Eye (tissue), 1 donor: ENCODE results near the gene PLXNA4.

Experiments used
- DNase-seq: peaks from one replicate; pipeline ENCODE4 v3.0.0-alpha.2; 2015

PLXNA4 gene

DNA sequence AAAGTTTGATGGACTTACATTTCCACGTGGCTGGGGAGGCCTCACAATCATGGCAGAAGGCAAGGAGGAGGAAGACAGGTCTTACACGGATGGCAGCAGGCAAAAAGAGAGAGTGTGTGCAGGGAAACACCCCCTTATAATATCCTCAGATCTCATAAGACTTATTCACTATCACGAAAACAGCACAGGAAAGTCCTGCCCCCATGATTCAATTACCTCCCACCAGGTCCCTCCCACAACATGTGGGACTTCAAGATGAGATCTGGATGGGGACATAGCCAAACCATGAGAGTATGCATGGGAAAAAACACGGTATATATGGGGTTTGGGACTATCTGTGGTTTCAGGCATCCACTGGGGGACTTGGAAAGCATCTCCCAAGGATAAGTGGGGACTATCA lies 78.0 kb downstream of the PLXNA4 start:
- no peak for DNase-seq

DNA sequence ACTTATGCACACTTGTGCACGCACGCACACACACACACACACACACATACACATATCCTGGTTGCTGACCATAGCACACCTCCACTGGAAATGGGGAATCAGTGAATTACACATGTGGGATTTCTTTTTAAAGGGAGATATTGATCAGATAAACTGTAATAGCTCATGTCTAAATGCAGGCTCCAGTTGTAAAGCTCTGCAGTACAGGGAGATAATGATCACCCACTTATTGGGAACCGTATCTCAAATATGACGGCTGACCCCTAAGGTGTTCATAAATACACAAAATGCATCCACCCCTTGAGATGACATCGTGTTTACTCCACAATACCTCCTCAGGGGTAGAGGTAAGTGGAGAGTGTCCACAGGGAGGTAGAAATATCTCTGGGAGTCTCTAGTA lies 79.2 kb downstream of the PLXNA4 start:
- DNase-seq = no peak

DNA sequence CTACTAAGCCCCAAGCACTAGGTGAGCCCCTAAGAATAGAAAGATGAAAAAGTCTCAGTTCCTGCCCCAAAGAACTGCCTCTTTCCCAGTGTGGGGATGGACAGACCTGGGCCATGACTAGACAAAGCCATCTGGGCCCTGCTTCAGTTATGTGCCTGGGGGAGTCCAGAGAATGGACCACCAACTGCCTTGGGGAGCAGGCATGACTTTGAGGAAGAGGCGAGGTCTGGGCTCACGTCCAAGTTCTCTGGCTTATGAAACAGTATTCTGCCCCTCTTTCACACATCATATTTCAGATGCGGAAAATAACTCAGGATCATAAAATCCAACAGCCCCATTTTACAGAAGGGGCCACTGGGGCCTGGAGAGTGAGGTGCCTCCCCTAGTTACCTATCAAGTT lies 80.3 kb downstream of the PLXNA4 start:
- no peak for DNase-seq

DNA sequence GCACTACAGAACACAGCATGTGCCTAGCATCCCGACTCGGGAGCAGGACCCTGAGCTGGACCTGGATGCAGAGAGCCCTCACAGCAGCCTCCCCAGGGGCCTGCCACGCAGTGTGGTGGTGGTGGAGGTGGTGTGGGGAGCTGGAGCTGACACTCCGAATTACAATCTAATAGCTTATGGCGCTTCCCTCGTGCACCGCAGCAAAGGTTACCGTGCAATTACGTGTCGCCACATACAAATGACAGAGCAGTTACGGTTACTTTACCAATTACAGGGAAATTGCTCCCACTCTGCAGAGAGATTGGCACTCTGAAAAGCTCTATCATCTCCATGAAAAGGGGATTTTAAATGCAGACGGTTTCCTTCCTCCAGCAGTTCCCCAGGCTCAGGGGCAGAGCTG lies 81.8 kb downstream of the PLXNA4 start:
- no peak for DNase-seq

DNA sequence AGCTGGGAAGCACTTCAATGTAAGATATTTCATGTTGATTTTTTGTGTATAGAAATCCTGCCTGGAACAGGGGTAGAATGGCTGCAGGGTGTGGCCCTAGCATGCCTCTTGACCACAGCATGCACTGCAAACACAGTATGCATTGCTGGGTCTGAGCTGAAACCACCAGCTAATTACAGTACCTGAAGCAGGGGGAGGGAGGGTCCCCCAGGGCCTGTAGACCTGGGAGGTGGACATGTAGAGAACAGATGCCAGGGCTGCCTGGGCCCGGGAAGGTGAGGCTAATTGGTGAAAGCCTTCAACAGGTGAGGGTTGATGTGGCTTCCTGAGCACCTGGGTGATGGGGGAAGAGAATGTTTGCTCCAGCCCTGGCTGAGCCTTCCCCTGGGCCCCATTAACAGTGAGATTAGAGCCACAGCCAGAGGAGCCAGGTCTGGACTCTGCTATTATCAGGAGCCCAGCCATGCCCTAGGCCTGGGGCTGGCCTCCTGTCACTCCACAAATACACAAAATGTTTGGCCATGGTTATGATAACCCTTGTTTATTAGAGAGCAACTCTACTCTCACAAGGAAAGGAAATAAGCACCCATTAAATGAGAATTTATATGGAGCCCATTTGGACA lies 83.3 kb downstream of the PLXNA4 start:
- DNase-seq = no peak

DNA sequence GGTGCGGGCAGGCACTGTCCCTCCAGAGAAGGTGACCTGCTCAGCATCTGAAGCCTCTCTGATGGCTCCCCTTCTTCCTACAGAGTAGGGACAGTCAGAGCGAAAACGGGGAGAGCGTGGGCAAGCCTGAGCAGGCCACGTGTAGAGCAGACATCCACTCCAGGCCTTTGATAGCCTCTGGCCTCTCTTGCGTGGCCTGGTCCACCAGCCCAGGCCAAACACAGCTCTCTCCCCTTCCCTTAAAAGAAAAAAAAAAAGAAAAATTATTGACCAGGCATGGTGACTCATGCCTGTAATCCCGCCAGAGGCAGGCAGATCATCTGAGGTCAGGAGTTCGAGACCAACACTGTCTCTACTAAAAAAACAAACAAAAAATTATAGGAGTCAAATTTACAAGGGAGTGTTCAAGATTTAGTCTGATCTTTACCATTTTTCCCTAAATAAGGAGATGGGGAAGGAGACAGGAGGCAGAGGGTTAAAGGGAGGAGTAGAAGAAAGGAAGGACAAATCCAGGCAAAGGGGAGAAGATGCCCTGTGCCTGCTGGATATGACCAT lies 84.8 kb downstream of the PLXNA4 start:
- DNase-seq = no peak

DNA sequence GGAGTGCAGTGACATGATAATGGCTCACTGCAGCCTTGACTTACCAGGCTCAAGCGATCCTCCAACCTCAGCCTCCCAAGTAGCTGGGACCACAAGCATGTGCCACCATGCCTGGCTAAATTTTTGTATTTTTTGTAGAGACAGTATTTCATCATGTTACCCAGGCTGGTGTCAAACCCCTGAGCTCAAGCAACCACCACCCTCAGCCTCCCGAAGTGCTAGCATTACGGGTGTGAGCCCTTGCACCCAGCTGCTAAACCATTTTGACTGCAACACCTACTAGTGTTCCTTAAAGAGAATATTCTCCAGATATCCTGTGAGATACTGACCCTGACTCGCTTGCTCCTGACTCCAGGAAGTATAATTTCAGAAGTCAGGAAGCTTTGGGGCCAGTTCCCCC lies 85.8 kb downstream of the PLXNA4 start:
- DNase-seq = no peak

DNA sequence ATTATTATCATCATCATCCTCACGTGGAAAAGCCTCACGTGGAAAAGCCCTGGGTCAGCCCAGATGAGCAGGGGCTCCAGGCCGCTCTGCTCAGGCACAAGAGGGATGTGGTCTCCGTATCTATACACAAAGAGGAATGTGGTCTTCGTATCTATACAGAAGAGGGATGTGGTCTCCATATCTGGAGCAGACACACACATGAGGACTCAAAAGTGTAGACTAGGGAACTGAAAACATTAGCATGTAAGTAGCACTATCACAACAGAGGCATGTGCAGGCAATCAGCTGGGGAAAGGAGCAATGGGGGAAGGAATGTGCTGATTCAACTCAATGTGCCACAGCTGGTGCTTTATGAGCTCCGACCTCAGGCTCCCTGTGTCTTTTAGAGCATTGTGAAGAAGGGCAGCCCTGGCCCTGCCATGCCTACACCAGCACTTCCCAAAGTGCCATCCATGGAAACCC lies 86.5 kb downstream of the PLXNA4 start:
- DNase-seq = no peak

DNA sequence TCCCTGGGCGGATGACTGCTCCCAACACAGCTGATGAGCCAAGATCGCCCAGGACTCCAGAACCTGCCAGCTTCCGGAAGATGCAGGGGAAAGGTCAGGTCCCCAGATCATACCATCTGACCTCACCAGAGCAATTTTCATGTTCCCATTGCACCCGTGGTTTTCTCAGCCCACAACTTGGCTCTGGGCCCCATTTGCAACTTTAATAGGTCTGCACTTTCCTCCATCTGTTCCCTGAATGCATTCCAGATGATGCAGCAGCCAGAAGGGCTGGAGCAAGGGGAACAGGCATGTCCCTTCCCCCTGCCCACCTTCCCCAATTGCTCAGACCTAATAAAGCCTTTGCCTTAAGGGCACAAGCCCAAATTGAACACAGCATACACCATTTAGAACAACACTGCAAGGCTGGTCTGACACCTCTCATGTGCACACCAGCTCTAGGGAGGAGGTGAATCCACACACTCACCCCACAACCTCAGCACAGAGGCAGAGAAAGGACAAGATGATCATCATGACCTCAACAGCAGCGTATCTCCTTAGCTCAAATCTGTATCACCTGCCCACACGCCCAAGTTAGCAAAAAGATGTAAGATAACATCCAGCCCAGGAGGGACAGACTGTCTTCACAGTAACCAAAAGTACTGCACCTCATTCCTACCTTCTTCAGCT lies 87.5 kb downstream of the PLXNA4 start:
- DNase-seq = no peak

DNA sequence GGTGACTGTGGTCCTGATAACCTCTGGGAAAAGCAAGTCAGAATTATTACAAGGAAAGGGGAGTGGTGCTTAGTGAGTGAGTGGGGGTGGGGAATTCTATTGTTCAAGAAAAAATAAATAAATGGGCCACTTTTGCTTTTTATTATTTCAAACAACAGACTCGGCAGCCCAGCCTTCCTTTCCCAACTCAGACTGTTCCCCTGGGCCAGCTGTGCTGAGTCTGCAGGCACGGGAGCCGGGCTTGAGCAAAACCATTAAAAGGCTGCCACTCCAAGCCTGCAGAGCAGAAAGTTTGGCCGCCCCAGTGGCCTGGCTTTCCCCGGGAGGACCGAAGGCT lies 90.0 kb downstream of the PLXNA4 start:
- DNase-seq = no peak

DNA sequence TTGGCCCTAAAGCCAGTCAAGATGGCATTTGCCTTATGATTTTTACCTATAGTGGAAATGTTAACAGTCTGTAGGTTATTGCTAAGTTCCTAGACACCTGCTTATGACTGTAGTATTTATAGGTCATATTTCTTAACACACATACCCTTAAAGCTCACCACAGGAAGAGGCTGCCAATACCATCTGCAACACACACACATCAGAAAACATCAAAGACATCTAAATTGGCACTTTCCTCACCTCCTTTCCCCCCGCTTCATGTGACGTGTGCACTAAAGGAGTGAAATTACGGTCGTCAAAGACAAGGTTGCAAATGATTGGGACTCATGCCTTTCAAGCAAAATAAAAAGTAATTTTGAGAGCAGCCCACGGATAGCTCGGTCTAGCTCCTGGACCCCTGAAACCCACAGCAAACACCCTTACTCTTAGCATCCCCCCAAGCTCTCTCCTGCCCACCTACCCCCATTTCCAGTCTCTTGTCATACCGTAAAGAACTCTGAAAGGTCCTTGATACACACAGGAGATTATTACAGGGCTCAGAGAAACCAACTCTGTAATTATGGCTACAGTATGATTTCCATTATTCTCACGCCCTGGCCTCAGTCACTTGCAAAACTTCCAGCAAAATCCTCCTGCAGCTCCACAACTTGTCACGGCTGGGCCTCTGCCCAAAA lies 90.5 kb downstream of the PLXNA4 start:
- DNase-seq = no peak

DNA sequence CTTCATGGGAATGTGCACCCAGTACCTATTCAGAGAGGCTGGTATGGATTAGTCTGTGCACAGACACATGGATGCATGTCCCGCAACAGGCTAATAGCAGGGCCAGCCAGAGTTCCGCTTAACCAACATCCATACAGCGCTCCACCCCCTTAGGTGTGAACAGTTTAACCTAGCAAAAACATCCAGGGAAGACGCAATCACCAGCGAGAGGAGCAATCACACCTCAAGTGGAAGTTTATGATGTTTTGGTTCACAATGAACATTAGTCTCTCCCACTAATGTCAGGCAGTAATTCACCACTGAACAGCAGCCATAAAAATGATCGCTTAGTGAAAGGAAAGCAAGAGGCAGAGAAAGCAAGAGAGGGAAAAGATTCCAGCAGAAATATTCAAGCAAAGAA lies 91.1 kb downstream of the PLXNA4 start:
- no peak for DNase-seq

DNA sequence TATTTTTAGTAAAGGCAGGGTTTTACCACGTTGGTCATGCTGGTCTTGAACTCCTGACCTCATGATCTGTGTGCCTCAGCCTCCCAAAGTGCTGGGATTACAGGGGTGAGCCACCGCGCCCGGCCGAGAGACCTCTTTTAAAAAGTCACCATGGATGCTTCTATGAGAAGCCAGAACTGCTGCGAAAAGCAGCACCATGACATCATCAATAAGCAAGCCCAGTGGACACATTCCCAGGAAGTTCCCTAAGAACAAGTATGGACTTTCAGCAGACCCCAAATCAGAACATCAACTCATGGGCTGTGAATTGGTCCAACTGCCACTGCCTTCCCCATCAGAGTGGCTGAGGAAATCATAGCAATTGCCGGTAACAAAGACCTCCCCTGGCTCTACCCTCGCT lies 93.4 kb downstream of the PLXNA4 start:
- no peak for DNase-seq

DNA sequence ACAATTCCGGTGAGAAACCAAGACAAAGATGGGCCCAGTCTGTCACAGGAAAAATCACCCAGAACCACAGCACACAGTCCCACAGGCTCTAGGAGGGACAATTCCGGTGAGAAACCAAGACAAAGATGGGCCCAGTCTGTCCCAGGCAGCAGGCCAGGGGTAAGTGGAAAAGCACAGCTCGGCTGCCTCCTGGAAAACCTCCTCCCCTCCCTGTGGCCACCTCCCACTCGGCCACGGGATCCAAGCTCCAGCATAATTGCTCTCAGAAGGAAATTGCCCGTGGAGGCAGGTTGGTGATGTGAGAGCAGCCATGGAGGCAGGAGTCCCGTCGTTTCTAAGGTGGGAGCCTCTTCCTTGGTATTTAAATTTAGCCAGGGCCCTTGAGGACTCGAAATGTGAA lies 95.7 kb downstream of the PLXNA4 start:
- no peak for DNase-seq

DNA sequence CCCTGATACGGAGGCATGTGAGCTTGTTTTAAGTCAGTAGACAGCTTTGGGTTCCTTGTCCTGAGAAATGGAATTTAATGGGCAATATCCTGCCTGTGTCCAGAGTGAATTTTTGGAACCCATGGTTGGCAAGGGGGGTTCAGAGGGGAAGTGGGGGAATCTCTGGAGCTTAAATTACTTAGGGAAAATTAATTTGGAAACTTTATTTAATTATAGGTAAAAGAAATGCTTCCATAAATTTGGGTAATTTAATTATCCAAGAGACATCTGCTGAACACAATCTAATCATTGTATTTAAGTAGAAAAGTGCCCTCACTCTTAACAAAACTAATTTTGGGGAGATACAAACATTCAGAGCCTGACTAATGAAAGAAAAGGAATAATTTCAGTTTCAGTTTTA lies 99.7 kb downstream of the PLXNA4 start:
- DNase-seq = no peak

DNA sequence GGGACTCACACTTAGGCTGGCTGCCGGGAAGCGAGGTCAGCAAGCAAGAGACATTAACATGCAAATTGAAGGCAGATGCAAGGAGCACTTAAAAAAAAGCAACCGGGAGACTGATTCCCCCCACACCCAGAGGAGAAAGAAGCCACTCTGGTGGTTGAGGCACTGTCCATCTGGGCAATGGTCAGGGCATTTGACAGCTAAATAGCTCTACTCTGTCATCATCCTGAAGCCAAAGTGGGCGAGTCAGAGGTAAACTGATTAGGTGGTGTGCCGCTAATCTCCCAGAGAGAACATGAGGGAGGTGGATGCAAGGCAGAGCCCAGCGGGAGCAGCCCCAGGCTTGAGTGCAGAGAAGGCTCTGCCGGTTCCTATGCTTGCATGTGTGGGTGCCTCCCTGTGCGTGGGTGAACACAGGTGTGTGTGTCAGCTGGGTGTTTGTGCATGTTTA lies 100.6 kb downstream of the PLXNA4 start:
- DNase-seq = no peak

DNA sequence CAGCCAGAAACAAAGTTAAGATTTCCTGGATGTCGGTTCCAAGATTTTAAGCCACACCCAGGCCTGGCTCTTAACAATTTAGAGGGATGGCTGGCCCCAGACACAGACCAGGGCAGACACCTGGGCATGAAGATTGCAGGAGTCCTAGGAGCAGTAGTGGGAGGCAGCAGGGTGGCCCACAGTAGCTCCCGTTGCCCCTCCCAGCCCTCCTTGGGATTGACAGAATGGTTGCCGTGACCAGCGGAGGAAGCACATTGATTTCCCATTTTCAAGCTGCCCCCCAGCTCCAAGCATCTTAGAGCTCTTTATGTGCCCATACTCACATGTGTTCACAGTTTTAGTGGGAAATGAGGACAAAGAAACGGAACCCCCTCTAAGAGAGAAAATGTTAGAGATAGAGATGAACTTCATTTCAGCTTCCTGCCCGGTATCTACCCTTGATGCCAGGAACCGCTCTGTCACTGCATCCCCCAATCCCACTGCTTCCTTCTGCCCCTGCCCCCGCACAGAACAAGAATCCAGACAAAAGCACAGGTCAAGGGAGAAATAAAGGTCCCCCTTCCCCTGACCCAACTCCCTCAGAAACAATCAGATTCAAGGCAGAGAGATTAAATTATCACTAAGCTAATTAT lies 101.1 kb downstream of the PLXNA4 start:
- no peak for DNase-seq

DNA sequence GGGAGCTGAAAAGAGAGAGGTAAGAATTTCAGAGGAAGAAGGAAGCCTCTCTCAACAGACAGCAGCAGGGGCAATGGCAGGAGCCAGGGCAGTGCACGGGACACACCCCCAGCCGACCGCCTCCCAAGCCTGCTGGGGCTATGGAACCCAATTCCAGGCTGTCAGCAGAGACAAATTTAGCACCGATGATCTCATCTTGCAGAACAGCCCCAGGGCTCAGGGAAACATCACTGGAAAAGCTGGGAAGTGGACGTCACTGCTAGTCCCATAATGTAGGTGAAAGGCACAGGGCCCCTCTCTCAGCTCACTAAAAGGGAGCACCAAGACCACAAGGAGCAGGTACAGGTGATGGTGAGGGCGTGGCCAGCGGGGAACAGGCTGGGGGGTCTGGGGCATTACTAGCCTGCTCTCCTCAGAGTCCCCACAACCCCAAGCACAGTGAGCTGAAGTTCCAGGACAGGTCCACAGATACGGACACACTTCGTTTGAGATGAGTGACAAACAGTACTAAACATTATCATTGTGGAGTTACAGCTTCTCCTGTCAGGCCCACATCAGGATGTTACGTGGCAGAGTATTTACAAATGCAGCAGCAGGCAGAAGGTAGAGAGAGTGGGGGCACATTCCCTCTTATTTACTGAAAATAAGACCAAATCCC lies 103.7 kb downstream of the PLXNA4 start:
- DNase-seq = no peak

DNA sequence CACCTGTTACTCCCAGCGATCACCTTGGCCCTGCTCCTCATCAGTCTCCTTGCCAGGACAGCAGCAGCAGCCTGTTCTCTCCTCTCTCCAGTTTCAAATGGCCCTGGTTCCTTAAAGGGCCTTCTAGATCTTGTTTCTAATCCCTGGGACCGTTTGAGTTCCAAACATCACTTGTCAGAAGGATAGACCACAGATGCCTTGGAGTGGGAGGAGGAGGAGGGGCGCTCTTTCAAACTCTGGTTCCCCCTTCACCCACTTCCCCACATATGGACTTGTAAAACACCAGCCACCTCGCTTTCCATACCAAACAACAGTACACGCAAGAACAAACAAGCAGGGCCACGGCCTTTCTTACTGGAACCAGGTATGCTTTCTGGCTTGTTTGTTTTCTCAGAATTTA lies 104.8 kb downstream of the PLXNA4 start:
- no peak for DNase-seq

DNA sequence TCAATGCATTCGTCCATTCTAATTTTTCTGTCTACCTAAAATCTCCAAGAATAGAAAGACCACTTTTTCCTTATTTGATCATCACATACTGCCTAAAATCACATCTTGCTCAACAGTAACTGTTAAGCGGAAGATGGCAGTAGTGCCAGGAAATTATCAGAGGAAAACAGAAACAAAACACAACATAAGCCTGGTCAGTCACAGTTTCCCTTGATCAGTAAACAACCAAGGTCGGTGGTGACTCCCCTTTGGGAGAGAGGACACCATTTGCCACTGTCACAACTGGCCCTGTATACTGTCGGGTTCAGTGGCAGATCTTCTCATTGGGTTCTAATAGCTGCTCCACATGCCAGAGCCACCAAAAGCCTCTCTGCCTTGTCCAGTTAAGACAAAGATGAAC lies 106.6 kb downstream of the PLXNA4 start:
- no peak for DNase-seq

DNA sequence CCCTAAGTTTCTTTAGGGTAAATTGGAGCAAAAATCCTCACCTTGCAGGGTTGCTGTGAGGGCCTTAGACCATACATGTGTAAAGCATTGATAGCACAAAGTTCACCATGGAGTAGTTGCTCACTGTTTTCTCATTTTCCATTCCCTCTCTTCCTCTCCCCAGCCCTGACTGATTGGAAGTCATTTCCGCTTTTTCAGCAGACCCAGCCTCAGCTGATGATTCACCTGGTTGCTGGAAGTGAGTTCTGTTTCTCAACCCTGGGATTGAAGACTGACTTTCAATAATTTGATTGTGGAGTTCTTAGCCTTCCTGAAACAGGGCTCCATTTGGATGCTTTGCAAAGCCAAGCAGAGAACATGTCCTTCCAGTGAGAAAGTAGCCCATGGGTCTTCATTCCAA lies 107.0 kb downstream of the PLXNA4 start:
- DNase-seq = no peak

DNA sequence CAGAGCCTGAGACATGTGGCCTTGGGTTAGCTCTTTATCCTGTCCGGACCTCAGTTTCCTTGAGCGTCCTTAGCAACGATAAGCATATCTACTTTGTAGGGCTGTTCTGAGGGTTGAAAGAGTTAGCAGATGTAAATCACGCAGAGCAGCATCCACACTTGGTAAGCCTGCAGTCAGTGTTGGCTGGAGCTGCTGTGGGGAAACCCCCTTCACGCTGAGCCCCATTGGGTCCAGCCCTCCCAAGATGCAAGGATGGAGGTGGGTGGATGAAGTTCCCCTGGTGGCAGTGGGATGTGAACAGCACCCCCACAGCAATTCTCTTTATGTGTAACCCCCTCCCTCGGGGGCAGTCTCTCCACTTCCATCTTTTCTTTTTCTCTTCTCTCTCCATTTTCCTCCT lies 109.9 kb downstream of the PLXNA4 start:
- DNase-seq = no peak

DNA sequence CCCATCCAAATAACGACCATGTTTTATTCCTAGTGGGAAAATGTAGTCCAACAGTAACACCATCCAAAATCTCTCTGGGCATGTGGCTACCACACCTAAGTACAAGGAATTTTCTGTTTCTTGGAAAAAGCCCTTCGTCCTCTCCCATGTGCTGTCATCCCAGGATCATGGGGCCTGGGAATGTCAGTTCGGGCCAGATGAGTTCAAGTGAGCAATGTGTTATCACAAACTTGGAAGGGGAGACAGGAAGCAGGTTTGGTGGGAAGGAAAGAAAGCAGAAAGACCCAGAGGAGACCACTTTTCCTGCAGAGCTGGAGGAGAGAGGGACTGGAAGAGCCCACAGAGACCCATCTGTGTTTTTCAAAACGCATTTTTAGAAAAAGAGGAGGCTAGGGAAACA lies 110.8 kb downstream of the PLXNA4 start:
- no peak for DNase-seq
